ENCODE data around the gene DPY19L3. TPM values are rescaled to one million over a fixed set of nuclear protein-coding genes. Genes with fewer than 3 reads are reported as not detected.
"Not testable (repeated sequence)": the region's sequence is repeated elsewhere in the genome, so short reads cannot be mapped to it uniquely, and the experiment has no call there.

DPY19L3 gene
- total RNA-seq, 2 donors from 2014 or later = 14.8 to 15.0 TPM

GRCh38 chr19:32447534-32447933 is 42.0 kb downstream of the DPY19L3 start:
- not testable (repeated sequence) for H3K36me3 Mint-ChIP-seq (ENCODE audit: low read depth); H3K9me3 Mint-ChIP-seq; H3K4me3 Mint-ChIP-seq; H3K27me3 Mint-ChIP-seq; H3K27ac Mint-ChIP-seq; ATAC-seq (replicated peaks); H3K4me1 Mint-ChIP-seq

DNA sequence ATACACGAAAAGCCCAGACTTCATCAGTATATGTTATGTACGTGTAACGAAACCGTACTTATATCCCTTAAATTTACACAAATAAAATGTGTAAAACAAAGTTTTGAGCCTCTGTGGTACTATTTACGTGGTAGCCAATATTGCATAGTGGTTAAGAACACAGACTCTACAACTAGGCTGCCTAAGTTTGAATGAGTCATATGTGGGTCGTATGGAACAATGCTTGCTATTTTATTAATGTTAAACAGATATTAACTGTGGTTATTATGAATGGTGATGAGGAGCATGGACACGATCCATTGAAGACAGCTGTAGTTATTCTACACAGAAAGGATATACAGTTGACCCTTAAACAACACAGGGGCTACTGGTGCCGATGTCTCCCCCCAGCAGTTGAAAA is 42.5 kb downstream of the DPY19L3 start:
- H3K36me3 Mint-ChIP-seq (ENCODE audit: low read depth) = no peaks in the 10 kb centered on the region
- no peaks in the 10 kb centered on the region for H3K9me3 Mint-ChIP-seq
- ATAC-seq (replicated peaks) = no peak
- H3K27me3 Mint-ChIP-seq = no peaks in the 10 kb centered on the region
- H3K27ac Mint-ChIP-seq = no peak overlapping the region
- H3K4me1 Mint-ChIP-seq = no peaks in the 10 kb centered on the region
- no peak overlapping the region for H3K4me3 Mint-ChIP-seq

- Mint-ChIP-seq H3K36me3 (ENCODE audit: low read depth) (no peaks in the 10 kb centered on the region), H3K4me1 (no peaks in the 10 kb centered on the region), H3K9me3 (no peaks in the 10 kb centered on the region), H3K4me3 (no peak overlapping the region), H3K27ac (no peak overlapping the region), H3K27me3 (no peaks in the 10 kb centered on the region)
- ATAC-seq (replicated peaks) = peak; percentile 77
These were observed 44.6 kb downstream of the DPY19L3 start for GRCh38 chr19:32450217-32450616.

GRCh38 chr19:32453736-32454135 is 48.2 kb downstream of the DPY19L3 start:
- no peak overlapping the region for H3K4me3 Mint-ChIP-seq
- no peak for ATAC-seq (replicated peaks)
- no peak overlapping the region for H3K27ac Mint-ChIP-seq
- no peaks in the 10 kb centered on the region for H3K9me3 Mint-ChIP-seq
- peaks cover 6% of the 10 kb centered on the region for H3K4me1 Mint-ChIP-seq
- H3K27me3 Mint-ChIP-seq = no peaks in the 10 kb centered on the region
- H3K36me3 Mint-ChIP-seq (ENCODE audit: low read depth) = peaks cover 5% of the 10 kb centered on the region

- H3K27me3 Mint-ChIP-seq = no peaks in the 10 kb centered on the region
- H3K27ac Mint-ChIP-seq = no peak overlapping the region
These were observed 50.8 kb downstream of the DPY19L3 start for GRCh38 chr19:32456406-32456805.

DNA sequence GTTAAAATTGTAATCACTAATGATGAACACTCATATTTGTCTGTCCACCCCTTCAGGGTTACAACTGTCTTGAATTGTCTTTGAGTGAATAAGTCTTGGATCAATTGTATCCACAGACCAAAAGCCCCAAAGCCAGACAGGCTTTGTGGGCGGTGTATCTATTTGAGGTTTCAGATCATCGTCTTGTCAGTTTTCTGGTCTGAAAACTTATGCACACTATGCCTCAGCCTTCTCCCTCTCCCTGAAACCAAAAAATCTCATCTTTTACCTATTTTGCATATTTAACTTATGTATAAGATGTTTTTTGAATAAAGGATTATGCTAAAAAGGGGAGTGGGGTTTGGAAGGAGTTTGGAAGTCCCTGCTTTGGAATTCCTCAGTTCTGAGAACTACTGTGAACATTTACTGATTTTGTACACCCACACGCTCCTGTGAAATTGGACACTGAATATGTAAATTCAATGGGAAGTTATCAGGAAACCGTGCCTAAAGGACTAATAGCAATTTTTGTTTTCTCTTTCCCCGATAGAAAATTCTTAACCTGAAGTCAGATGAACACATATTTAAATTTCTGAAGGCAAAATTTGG is 52.1 kb downstream of the DPY19L3 start:
- Mint-ChIP-seq H3K27ac (peak overlapping the region; percentile 71), H3K36me3 (ENCODE audit: low read depth) (peaks cover 5% of the 10 kb centered on the region)
- ATAC-seq (replicated peaks) = peak; percentile 62

More at GRCh38 chr19:32456406-32456805, 50.8 kb downstream of the DPY19L3 start:
- Mint-ChIP-seq H3K4me1 (peaks cover 10% of the 10 kb centered on the region), H3K4me3 (no peak overlapping the region), H3K36me3 (ENCODE audit: low read depth) (peaks cover 5% of the 10 kb centered on the region), H3K9me3 (no peaks in the 10 kb centered on the region)
- ATAC-seq (replicated peaks) = no peak

DNA sequence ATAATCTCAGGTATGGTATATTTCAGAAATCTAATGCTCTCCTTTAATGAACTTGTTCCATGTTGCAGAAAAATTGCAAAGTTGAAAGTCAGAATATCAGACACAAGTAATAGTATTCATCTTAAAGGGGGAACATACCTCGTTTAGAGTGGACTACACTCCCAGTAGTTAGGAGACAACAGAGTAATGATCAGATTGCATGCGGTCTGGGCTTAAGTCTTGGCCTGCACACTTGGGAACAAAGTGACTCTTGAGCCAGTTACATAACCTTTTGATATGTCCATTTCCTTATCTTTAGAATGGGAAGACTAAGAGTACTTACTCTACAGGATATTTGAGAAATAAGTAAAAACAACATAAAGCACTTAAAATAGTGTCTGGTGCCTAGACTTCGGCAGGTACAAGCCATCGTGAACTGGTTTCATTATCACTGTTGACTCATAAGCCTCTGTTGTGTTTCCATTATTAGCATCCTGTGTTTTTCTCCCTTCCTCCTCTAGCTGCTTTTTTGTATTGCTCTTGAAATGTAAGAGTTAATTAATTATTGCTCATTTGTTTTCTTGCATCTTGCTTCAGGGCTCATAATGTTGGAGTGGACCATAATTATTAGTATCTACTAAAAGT is 53.0 kb downstream of the DPY19L3 start:
- Mint-ChIP-seq H3K36me3 (ENCODE audit: low read depth) (peaks cover 5% of the 10 kb centered on the region), H3K27me3 (no peaks in the 10 kb centered on the region), H3K4me3 (peak overlapping the region; percentile 67), H3K4me1 (peaks cover 10% of the 10 kb centered on the region), H3K9me3 (no peaks in the 10 kb centered on the region), H3K27ac (peak overlapping the region; percentile 71)
- ATAC-seq (replicated peaks) = peak; percentile 72

More for the DNA sequence above, 52.1 kb downstream of the DPY19L3 start:
- Mint-ChIP-seq H3K27me3 (no peaks in the 10 kb centered on the region), H3K9me3 (no peaks in the 10 kb centered on the region), H3K4me3 (no peak overlapping the region), H3K4me1 (peaks cover 10% of the 10 kb centered on the region)

DNA sequence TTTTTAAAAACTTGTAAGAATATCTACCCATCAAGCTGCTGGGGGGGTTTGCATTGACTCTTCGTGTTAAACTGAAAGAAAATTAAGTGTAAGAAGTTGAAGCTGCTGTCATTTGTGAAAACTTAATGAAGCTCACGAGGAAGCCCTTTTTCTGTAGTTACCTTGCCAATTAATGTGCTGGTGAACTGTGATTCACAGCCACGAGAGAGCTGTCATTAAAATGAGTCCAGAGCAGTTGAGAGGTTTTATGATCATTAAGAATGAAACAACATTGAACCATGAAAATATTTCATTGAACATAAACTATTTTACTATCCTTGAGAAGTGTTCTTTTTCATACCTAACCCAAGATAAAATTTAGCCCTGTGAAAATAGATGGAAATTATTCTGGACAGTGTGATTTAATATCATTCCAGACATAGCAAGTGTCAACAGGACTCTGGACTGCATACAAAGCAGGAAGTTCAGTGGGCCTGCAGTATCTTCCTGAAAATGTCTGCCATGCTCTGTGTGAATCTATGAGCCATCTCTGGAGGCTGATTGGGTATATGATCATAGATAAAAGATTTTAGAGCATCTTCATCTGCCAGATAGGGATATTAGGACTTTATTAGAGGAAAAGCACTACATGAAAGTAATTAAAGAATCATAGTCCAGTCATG is 53.8 kb downstream of the DPY19L3 start:
- peak overlapping the region; percentile 71 for H3K27ac Mint-ChIP-seq
- H3K27me3 Mint-ChIP-seq = no peaks in the 10 kb centered on the region
- ATAC-seq (replicated peaks) = no peak
- H3K4me1 Mint-ChIP-seq = peaks cover 10% of the 10 kb centered on the region
- H3K36me3 Mint-ChIP-seq (ENCODE audit: low read depth) = peaks cover 5% of the 10 kb centered on the region
- H3K9me3 Mint-ChIP-seq = no peaks in the 10 kb centered on the region
- peak overlapping the region; percentile 67 for H3K4me3 Mint-ChIP-seq

DNA sequence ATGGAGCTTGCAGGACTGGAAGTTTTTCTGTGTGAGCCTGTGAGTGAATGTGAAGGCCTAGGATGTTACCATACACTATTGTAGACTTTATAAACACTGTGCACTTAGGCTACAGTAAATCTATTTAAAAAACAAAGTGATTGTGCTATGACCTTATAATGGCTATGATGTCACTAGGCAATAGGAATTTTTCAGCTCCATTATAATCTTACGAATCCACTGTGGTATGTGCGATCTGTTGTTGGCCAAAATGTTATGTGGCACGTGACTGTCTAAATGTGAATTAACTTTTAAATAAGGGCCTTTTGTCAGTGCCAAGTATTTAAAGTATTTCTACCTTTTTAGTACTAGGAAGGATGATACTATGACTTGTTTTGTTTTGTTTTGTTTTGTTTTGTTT is 54.9 kb downstream of the DPY19L3 start:
- Mint-ChIP-seq H3K36me3 (ENCODE audit: low read depth) (peaks cover 5% of the 10 kb centered on the region), H3K4me3 (no peak overlapping the region), H3K27me3 (no peaks in the 10 kb centered on the region), H3K27ac (no peak overlapping the region), H3K4me1 (peaks cover 10% of the 10 kb centered on the region), H3K9me3 (no peaks in the 10 kb centered on the region)
- no peak for ATAC-seq (replicated peaks)

GRCh38 chr19:32464279-32464678 is 58.7 kb downstream of the DPY19L3 start:
- no peaks in the 10 kb centered on the region for H3K9me3 Mint-ChIP-seq
- no peak overlapping the region for H3K4me3 Mint-ChIP-seq
- no peak overlapping the region for H3K27ac Mint-ChIP-seq
- H3K27me3 Mint-ChIP-seq = no peaks in the 10 kb centered on the region
- peaks cover 6% of the 10 kb centered on the region for H3K36me3 Mint-ChIP-seq (ENCODE audit: low read depth)
- ATAC-seq (replicated peaks) = no peak
- no peaks in the 10 kb centered on the region for H3K4me1 Mint-ChIP-seq

DNA sequence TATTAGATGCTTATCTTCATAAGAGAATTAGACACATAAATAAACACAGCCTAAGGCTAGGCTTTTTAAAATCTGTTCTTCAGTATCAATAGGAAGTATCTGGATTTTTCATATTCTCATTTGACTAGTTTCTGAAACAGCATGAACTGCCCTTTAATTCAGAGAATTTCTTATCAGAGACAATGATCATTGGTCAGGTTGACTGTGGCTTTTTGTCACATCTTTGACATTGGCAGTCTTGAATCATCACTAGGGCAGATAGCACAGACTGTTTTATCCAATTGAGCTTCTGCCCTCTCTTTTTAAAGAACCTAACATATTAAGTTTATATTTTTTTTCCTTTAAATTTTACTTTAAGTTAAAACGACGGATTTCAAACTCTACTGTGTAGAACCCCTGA is 59.6 kb downstream of the DPY19L3 start:
- Mint-ChIP-seq H3K27ac (no peak overlapping the region), H3K4me3 (no peak overlapping the region), H3K9me3 (no peaks in the 10 kb centered on the region), H3K36me3 (ENCODE audit: low read depth) (peaks cover 6% of the 10 kb centered on the region), H3K4me1 (no peaks in the 10 kb centered on the region), H3K27me3 (no peaks in the 10 kb centered on the region)
- ATAC-seq (replicated peaks) = no peak

DNA sequence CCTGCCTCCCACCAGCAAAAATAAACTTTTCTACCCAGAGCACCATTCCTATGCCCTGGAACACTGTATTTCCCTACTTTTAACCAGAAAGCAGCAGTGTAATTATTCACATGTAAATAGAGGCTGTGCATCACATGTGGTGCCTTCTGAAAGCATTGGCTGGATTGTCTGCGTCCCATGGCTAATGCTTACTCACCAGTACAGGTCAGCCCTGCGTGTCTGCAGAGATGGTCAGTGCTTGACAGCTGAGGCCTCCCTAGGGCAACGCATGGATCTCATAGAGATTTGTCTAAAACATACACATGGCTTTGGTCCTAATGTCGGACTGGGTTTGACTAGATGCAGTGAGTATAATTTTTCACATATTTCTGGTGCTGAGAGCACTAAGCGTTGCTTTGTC is 64.2 kb downstream of the DPY19L3 start:
- H3K4me1 Mint-ChIP-seq = no peaks in the 10 kb centered on the region
- ATAC-seq (replicated peaks) = no peak
- H3K36me3 Mint-ChIP-seq (ENCODE audit: low read depth) = peaks cover 6% of the 10 kb centered on the region
- H3K27ac Mint-ChIP-seq = no peak overlapping the region
- H3K9me3 Mint-ChIP-seq = no peaks in the 10 kb centered on the region
- no peaks in the 10 kb centered on the region for H3K27me3 Mint-ChIP-seq
- H3K4me3 Mint-ChIP-seq = no peak overlapping the region

- Mint-ChIP-seq H3K27ac (no peak overlapping the region), H3K4me3 (no peak overlapping the region), H3K36me3 (ENCODE audit: low read depth) (peaks cover 6% of the 10 kb centered on the region), H3K4me1 (no peaks in the 10 kb centered on the region), H3K27me3 (no peaks in the 10 kb centered on the region), H3K9me3 (no peaks in the 10 kb centered on the region)
- ATAC-seq (replicated peaks) = no peak
These were observed 65.5 kb downstream of the DPY19L3 start for GRCh38 chr19:32471095-32471494.

DNA sequence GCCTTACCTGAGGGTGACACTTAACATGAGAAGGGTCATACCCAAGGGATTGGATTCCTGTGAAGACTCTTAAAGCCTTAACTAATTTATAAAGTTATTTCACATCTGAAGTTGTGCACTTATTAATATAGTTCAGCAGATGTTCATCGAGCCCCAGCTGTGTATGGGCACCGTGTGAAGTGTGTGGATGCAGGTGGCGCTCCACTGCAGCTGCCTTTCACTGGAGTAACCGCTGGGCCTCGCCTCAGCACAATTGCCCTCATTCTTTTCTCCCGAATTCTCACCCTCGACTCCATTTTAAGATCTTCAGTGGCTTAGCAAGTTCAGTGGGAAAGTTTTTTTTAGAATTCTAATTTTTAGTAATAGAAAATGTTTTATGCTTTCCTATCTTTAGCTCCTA is 66.2 kb downstream of the DPY19L3 start:
- Mint-ChIP-seq H3K36me3 (ENCODE audit: low read depth) (peaks cover 6% of the 10 kb centered on the region), H3K4me3 (no peak overlapping the region), H3K27ac (no peak overlapping the region), H3K4me1 (no peaks in the 10 kb centered on the region), H3K27me3 (no peaks in the 10 kb centered on the region), H3K9me3 (no peaks in the 10 kb centered on the region)
- ATAC-seq (replicated peaks) = no peak
